ENCODE measurements around the gene NADSYN1.
"Not testable (repeated sequence)": the region's sequence is repeated elsewhere in the genome, so short reads cannot be mapped to it uniquely, and the experiment has no call there.

NADSYN1 gene

DNA sequence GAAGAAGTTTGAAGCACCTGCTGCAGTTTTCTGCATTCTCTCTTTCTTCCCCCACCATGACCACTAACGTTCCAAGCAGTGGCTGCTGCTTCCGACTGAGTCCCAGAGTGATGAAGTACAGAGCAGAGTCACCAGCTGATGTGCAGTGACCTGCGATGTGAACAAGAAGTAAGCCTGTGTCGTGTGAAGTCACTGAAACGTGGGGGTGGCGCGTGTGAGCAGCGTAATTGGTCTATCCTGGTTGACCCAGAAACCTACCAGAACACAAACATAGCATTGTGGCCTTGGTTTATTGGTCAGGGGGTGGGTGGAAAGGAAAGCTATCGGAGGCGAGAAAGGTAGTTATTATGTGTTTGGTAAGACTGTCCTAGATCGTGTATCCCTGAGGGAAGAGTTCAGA is 77.6 kb downstream of the NADSYN1 start:
- DNase-seq (ENCODE audit: low spot score in 2 of 2) (no peak), ATAC-seq (peak; percentile 57)
- no peaks in the 10 kb centered on the region for H3K4me1 Mint-ChIP-seq
- no peak overlapping the region for H3K4me3 Mint-ChIP-seq
- H3K27ac Mint-ChIP-seq = no peak overlapping the region
- no peaks in the 10 kb centered on the region for H3K9me3 Mint-ChIP-seq
- no peaks in the 10 kb centered on the region for H3K36me3 Mint-ChIP-seq

- Mint-ChIP-seq H3K4me1 (no peaks in the 10 kb centered on the region), H3K4me3 (no peak overlapping the region), H3K9me3 (no peaks in the 10 kb centered on the region), H3K36me3 (no peaks in the 10 kb centered on the region), H3K27ac (no peak overlapping the region)
- DNase-seq (ENCODE audit: low spot score in 2 of 2) (no peak), ATAC-seq (no peak)
Measured at GRCh38 chr11:71532036-71532610, 79.1 kb downstream of the NADSYN1 start.

- not testable (repeated sequence) for ATAC-seq; H3K4me1 Mint-ChIP-seq; H3K9me3 Mint-ChIP-seq; H3K4me3 Mint-ChIP-seq; DNase-seq (ENCODE audit: low spot score in 2 of 2); H3K27ac Mint-ChIP-seq; H3K36me3 Mint-ChIP-seq
Measured at GRCh38 chr11:71534711-71535608, 82.0 kb downstream of the NADSYN1 start.

- no peaks in the 10 kb centered on the region for H3K9me3 Mint-ChIP-seq
- H3K4me1 Mint-ChIP-seq = no peaks in the 10 kb centered on the region
- no peak overlapping the region for H3K4me3 Mint-ChIP-seq
- H3K36me3 Mint-ChIP-seq = no peaks in the 10 kb centered on the region
- no peak overlapping the region for H3K27ac Mint-ChIP-seq
- DNase-seq (ENCODE audit: low spot score in 2 of 2) (no peak), ATAC-seq (no peak)
Measured at GRCh38 chr11:71535825-71536224, 82.8 kb downstream of the NADSYN1 start.

- Mint-ChIP-seq H3K9me3 (no peaks in the 10 kb centered on the region), H3K4me1 (no peaks in the 10 kb centered on the region), H3K27ac (no peak overlapping the region), H3K4me3 (no peak overlapping the region), H3K36me3 (no peaks in the 10 kb centered on the region)
- DNase-seq (ENCODE audit: low spot score in 2 of 2) (no peak), ATAC-seq (no peak)
Measured at GRCh38 chr11:71537537-71537936, 84.5 kb downstream of the NADSYN1 start.

DNA sequence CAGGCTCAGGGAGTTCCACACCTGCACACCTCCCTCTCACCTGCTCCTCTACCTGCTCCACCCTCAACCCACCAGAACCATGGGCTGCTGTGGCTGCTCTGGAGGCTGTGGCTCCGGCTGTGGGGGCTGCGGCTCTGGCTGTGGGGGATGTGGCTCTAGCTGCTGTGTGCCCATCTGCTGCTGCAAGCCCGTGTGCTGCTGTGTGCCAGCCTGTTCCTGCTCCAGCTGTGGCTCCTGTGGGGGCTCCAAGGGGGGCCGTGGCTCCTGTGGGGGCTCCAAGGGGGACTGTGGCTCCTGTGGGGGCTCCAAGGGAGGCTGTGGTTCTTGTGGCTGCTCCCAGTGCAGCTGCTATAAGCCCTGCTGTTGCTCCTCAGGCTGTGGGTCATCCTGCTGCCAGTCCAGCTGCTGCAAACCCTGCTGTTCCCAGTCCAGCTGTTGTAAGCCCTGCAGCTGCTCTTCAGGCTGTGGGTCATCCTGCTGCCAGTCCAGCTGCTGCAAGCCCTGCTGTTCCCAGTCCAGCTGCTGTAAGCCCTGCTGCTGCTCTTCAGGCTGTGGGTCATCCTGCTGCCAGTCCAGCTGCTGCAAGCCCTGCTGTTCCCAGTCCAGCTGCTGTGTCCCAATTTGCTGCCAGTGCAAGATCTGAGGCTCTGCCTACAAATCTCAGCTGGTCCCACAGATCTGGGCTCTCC is 85.1 kb downstream of the NADSYN1 start, which contains the start of gene KRTAP5-8:
TSS of gene KRTAP5-8 (plus strand) at position 49 of the 689 bp plus-strand sequence. CDS start at position 80, 31 bp downstream.
- not testable (repeated sequence) for ATAC-seq; H3K9me3 Mint-ChIP-seq; DNase-seq (ENCODE audit: low spot score in 2 of 2); H3K27ac Mint-ChIP-seq; H3K4me1 Mint-ChIP-seq; H3K4me3 Mint-ChIP-seq; H3K36me3 Mint-ChIP-seq

DNA sequence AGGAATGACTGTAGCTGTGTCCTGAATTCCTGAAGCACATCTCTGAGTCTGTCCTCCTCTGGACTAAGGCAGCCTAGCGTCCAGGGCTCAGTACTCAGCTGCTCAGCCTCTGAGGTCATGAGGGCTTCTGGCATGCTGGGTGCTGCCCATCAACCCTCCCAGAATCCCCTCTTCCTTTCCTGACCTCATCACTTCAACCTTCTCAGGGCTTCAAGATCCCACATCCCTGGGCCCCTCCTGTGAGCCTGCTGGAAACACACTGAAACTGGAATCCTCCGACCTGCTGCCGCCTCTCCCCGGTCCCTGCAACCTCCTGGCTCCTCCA is 85.6 kb downstream of the NADSYN1 start:
- no peak for ATAC-seq
- no peak for DNase-seq (ENCODE audit: low spot score in 2 of 2)
- H3K9me3 Mint-ChIP-seq = no peaks in the 10 kb centered on the region
- no peak overlapping the region for H3K27ac Mint-ChIP-seq
- H3K36me3 Mint-ChIP-seq = no peaks in the 10 kb centered on the region
- peaks cover 9% of the 10 kb centered on the region for H3K4me1 Mint-ChIP-seq
- no peak overlapping the region for H3K4me3 Mint-ChIP-seq

DNA sequence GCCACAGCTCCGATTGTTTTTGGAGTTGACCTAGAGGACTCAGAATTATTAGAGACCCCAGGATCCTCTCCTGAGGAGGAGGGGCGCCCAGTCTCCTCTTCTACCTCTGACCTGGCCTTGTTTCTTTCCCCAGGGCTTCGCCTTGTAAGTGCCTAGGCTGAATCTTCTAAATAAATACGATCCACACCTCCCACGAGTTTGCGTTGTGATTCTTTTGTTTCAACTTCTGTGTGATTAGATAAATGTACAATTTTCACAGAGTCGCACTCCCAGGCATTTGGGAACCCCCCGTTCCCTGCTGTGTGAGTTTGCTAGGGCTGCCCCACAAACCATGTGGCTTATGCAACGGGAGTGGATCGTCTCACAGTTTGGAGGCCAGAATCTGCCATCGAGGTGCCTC is 86.0 kb downstream of the NADSYN1 start:
- no peak overlapping the region for H3K4me3 Mint-ChIP-seq
- peaks cover 11% of the 10 kb centered on the region for H3K4me1 Mint-ChIP-seq
- DNase-seq (ENCODE audit: low spot score in 2 of 2) (no peak), ATAC-seq (no peak)
- H3K27ac Mint-ChIP-seq = no peak overlapping the region
- no peaks in the 10 kb centered on the region for H3K9me3 Mint-ChIP-seq
- no peaks in the 10 kb centered on the region for H3K36me3 Mint-ChIP-seq

DNA sequence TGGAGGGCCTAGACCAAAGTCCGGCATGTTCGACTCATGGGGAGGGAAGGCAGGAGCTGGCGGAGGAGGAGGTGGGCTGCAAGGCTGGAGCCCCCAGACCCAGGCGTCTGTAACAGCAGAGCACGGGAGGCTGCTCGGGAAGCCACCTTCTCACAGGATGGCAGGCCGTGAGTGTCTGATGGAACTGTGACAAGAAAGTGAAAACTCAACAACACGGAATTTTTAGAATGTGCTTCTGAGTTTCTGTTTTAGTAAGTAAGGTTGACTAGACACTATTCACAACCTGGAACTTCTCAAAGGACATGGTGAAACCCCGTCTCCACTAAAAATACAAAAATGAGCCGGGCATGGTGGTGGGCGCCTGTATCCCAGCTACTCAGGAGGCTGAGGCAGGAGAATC is 87.0 kb downstream of the NADSYN1 start:
- H3K27ac Mint-ChIP-seq; ATAC-seq; H3K9me3 Mint-ChIP-seq; H3K4me3 Mint-ChIP-seq; DNase-seq (ENCODE audit: low spot score in 2 of 2); H3K36me3 Mint-ChIP-seq: not testable (repeated sequence)
- peaks cover 11% of the 10 kb centered on the region for H3K4me1 Mint-ChIP-seq

GRCh38 chr11:71540521-71541304 is 87.7 kb downstream of the NADSYN1 start:
- not testable (repeated sequence) for H3K27ac Mint-ChIP-seq, H3K4me3 Mint-ChIP-seq

GRCh38 chr11:71542382-71542781 is 89.4 kb downstream of the NADSYN1 start:
- no peak overlapping the region for H3K27ac Mint-ChIP-seq
- ATAC-seq = no peak

More at GRCh38 chr11:71540521-71541304, 87.7 kb downstream of the NADSYN1 start:
- H3K4me1 Mint-ChIP-seq = peaks cover 11% of the 10 kb centered on the region
- peak; percentile 50 for ATAC-seq
- H3K36me3 Mint-ChIP-seq; H3K9me3 Mint-ChIP-seq; DNase-seq (ENCODE audit: low spot score in 2 of 2): not testable (repeated sequence)

DNA sequence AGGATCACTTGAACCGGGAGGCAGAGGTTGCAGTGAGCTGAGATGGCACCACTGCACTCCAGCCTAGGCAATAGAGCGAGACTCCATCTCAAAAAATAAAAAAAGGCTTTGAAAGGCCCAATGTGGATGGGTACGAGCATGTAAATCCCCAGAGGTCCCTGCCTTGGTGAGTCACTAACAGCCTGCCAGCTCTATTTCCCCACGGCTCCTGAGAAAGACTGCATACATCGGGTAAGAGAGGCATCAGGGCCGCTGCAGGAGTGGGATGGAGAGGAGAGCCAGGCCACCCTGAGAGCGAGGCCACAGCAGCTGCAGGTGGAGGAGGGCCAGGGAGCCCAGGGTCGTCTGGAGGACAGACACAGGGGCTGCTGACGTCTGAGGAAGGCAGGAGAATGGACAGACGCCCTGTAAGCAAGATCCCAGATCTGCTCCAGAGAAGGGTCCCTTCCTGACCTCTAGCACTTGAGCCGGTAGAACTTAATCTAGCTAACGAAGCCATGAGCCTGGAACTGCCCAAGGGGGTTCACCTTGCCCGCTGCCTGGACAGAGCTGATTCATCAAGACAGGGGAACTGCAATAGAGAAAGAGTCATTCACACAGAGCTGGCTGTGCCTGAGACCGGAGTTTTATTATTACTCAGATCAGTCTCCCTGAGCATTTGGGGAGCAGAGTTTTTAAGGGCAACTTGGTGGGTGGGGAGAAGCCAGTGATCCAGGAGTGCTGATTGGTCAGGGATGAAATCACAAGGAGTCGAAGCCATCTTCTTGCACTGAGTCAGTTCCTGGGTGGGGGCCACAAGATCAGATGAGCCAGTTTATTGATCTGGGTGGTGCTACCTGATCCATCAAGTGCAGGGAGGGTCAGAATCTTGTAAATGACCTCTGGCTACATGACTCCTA is 90.1 kb downstream of the NADSYN1 start:
- peak; percentile 76 for ATAC-seq
- Mint-ChIP-seq H3K27ac (no peak overlapping the region), H3K4me1 (peaks cover 11% of the 10 kb centered on the region), H3K4me3 (no peak overlapping the region), H3K36me3 (no peaks in the 10 kb centered on the region), H3K9me3 (no peaks in the 10 kb centered on the region)
- DNase-seq (ENCODE audit: low spot score in 2 of 2) = no peak

More at GRCh38 chr11:71542382-71542781, 89.4 kb downstream of the NADSYN1 start:
- Mint-ChIP-seq H3K4me1 (peaks cover 11% of the 10 kb centered on the region), H3K4me3 (no peak overlapping the region), H3K9me3 (no peaks in the 10 kb centered on the region), H3K36me3 (no peaks in the 10 kb centered on the region)
- DNase-seq (ENCODE audit: low spot score in 2 of 2) = no peak

- no peak overlapping the region for H3K27ac Mint-ChIP-seq
- no peak overlapping the region for H3K4me3 Mint-ChIP-seq
- peaks cover 11% of the 10 kb centered on the region for H3K4me1 Mint-ChIP-seq
- ATAC-seq (no peak), DNase-seq (ENCODE audit: low spot score in 2 of 2) (no peak)
- H3K9me3 Mint-ChIP-seq = no peaks in the 10 kb centered on the region
- no peaks in the 10 kb centered on the region for H3K36me3 Mint-ChIP-seq
Measured at GRCh38 chr11:71543866-71544265, 90.9 kb downstream of the NADSYN1 start.

DNA sequence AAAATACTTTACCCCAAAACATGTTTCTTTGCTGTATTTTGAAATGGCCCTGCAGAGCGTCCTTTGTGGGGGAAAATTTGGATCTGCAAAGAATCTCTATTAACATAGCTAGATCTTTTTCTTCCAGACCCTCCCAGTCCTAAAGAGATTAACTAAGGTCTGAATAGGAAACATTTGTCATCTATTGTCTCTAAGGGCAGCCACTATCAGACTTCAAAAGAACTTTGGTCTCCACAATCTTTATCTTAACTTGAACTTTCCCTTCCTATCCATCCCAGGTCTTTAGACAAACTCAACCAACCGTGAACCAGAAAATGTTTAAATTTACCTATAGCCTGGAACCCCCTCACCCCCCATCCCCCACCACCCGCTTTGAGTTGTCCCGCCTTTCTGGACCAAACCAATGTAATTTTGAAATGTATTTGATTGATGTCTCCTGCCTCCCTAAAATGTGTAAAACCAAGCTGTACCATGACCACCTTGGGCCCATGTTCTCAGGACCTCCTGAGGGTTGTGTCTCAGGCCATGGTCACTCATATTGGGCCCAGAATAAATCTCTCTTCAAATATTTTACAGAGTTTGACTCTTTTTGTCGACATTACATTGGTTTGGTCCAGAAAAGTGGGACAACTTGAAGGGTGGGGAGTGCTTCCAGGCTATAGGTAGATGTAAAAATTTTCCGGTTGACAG is 91.7 kb downstream of the NADSYN1 start:
- H3K4me1 Mint-ChIP-seq = peaks cover 11% of the 10 kb centered on the region
- ATAC-seq = no peak
- no peaks in the 10 kb centered on the region for H3K9me3 Mint-ChIP-seq

More for the DNA sequence above, 91.7 kb downstream of the NADSYN1 start:
- Mint-ChIP-seq H3K4me3 (no peak overlapping the region), H3K36me3 (no peaks in the 10 kb centered on the region), H3K27ac (no peak overlapping the region)
- no peak for DNase-seq (ENCODE audit: low spot score in 2 of 2)

All from stimulated activated effector memory CD8-positive, alpha-beta T cell treated with anti-CD3 and anti-CD28 coated beads, Interleukin-12 subunit alpha, Interleukin-12 subunit beta, amount 100 ng/mL, for 72 hours (primary cell).